Ectodermal cell (in vitro differentiated cells): ENCODE measurements around the gene DPYSL5.

ENCODE experiments used
- H3K27ac ChIP-seq: 2 replicates; pipeline ENCODE4 v1.7.0; 2013; ENCODE audit warnings: mild to moderate bottlenecking, low read depth, low read length; ENCODE audit not compliant: insufficient read depth, poor library complexity, severe bottlenecking
- H3K27me3 ChIP-seq: 2 replicates; pipeline ENCODE4 v1.7.0; 2013; ENCODE audit warnings: mild to moderate bottlenecking, low read length; ENCODE audit not compliant: insufficient read depth, control insufficient read depth, poor library complexity, severe bottlenecking
- H3K36me3 ChIP-seq: one replicate; pipeline ENCODE4 v1.7.0; 2013; ENCODE audit warnings: low read length; ENCODE audit not compliant: control insufficient read depth, insufficient read depth
- H3K4me1 ChIP-seq: one replicate; pipeline ENCODE4 v1.7.0; 2013; ENCODE audit warnings: low read length; ENCODE audit not compliant: control insufficient read depth, insufficient read depth
- H3K4me3 ChIP-seq: 2 replicates; pipeline ENCODE4 v1.7.0; 2013; ENCODE audit warnings: low read depth, low read length, control low read depth; ENCODE audit not compliant: insufficient read depth
- H3K9me3 ChIP-seq: 2 replicates; pipeline ENCODE4 v1.7.0; 2013; ENCODE audit warnings: mild to moderate bottlenecking, low read length, moderate library complexity; ENCODE audit not compliant: control insufficient read depth
- WGBS, 2 experiments: methylation state at CpG; one replicate each; pipeline ENCODE4 v1.1.7; 2013; ENCODE audit warnings: missing lambda C conversion rate in 2 of 2; 5-methylcytosine and 5-hydroxymethylcytosine counted together

DPYSL5 gene

DNA sequence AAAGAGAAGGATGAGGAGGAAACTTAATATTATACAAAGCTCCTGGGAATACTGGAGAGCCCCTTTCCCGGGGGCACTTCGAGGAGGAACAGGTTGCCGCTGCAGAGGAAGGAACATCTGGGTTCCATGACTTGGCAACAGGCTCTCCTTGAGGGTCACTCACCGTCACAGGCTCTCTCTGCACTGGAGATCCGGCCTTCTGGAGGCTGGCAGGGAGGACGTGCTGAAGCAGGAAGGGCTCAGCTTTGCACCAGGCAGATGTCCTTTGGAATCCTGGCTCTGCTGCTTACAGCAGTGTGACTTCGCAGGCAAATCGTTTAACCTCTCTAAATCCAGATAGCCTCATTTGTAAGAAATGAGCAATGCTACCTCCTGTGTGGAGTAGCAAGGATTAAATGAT lies 2.9 kb upstream of the DPYSL5 start:
- Histone ChIP-seq H3K27me3 (peaks cover 37% of the 10 kb centered on the region), H3K9me3 (no peaks in the 10 kb centered on the region), H3K36me3 (no peaks in the 10 kb centered on the region), H3K27ac (no peak overlapping the region), H3K4me3 (no peak overlapping the region), H3K4me1 (peaks cover 10% of the 10 kb centered on the region)
- WGBS, 2 experiments: 79 to 81% methylated on average over 8 of the region's 8 CpGs

DNA sequence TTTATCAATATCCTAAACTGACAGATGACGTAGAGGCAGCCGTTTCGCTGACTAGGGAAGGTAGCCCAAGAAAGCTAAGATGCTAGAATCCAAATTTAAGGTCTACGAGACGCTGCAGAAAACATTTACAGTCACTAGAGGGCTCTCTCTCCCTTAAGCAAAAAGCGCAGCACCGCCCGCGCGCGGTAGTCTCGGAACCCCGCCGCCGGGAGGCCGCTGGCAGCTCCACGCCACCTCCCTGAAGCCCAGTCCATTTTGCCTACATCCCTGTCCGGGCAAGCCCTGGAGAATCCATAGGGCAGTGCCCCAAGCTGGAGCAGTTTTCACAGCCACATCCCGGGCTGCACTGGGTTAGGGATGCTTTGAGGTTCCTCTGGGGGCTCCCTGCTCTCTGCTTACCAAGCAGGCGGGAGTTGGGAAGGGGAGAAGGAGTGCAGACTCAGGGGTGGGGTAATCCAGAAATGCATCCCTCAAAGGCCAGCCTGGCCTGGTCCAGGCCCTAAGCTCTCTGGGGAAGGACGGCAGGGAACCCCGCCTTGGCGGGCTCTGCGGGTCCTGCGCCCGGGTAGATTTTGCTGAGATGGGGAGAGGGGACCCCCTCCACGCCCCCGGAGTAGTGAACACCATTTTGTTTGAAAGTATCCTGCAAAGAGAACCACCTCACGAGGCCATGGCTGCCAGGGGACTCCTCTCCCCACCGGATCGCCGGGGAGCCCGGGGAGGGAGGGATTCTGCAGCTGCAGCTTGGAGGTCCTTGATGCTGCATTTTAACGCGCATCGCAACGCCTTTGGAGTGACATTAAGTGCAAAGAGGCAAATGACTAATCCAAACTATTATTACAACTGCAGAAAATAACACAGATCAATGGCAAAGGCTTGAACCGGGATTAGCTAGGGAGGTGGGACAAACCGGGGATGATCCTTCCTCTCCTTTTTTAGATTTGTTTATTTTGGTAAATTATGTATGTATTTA lies 1.3 kb upstream of the DPYSL5 start:
- H3K36me3 ChIP-seq: no peaks in the 10 kb centered on the region
- H3K27ac ChIP-seq: peak overlapping the region; percentile 6
- peak overlapping the region; percentile 79 for H3K4me3 ChIP-seq
- H3K9me3 ChIP-seq: no peaks in the 10 kb centered on the region
- H3K27me3 ChIP-seq: peaks cover 50% of the 10 kb centered on the region
- 9% methylated on average over 39 of the region's 39 CpGs for WGBS, 2 experiments
- H3K4me1 ChIP-seq: peaks cover 10% of the 10 kb centered on the region

DNA sequence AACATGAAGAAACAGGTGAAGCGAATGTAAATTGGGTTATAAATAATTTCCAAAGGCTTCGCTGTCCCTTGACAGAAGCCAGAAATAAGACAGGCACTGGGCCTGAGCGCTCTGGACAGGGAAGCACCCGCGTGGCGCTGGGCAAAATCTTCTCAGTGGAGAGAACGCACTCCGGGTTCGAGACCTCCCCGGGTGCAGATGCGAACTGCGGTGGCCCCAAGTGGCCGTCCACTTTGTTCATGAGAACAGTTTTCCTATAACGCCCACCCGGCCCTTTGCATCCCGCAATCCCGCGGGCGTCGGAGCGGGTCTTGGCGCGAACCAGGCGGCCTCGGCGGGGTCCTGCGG lies 651 bp upstream of the DPYSL5 start:
- H3K27ac ChIP-seq: peak overlapping the region; percentile 64
- peaks cover 10% of the 10 kb centered on the region for H3K4me1 ChIP-seq
- no peaks in the 10 kb centered on the region for H3K36me3 ChIP-seq
- peaks cover 50% of the 10 kb centered on the region for H3K27me3 ChIP-seq
- H3K9me3 ChIP-seq: no peaks in the 10 kb centered on the region
- H3K4me3 ChIP-seq: peak overlapping the region; percentile 79
- WGBS, 2 experiments: 4% methylated on average over 27 of the region's 27 CpGs

DNA sequence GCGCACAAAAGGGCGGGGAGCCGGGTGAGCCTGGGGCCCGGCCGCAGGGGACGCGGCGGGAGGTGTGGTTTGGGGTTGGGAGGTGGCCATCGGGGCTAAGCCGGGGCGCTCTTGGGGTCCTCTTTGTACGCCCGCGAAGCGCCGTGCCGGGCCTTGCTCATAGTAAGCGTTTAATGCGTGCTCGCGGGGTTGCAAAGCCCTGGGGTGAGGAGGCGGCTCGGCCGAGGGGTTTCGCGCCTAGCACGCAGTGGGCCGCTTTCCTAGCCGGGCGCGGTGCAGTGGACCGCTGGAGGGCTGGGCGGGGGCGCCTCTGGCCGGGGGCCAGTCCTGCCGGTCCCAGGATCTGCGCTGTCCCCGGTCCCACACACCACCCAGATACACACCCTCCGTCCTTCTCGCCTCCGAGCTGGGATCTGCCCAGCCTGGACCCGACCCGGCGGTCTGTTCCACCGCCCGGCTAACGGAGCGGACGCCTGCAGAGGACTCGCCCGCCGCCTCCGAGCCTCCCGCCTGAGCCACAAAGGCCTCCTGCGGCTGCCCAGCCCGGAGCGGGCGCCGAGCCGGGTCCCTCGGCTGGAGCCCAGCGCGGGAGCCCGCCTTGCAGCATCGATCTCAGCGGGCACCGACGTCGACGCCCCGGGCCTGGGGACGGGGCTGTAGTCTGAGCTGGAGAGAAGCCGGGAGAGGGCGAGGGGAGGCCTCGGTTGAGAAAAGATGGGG lies 564 bp downstream of the DPYSL5 start:
- Histone ChIP-seq H3K9me3 (no peaks in the 10 kb centered on the region), H3K4me1 (peaks cover 22% of the 10 kb centered on the region), H3K36me3 (no peaks in the 10 kb centered on the region), H3K27ac (peak overlapping the region; percentile 56), H3K4me3 (peak overlapping the region; percentile 79), H3K27me3 (peaks cover 50% of the 10 kb centered on the region)
- 0% methylated on average over 75 of the region's 75 CpGs for WGBS, 2 experiments

DNA sequence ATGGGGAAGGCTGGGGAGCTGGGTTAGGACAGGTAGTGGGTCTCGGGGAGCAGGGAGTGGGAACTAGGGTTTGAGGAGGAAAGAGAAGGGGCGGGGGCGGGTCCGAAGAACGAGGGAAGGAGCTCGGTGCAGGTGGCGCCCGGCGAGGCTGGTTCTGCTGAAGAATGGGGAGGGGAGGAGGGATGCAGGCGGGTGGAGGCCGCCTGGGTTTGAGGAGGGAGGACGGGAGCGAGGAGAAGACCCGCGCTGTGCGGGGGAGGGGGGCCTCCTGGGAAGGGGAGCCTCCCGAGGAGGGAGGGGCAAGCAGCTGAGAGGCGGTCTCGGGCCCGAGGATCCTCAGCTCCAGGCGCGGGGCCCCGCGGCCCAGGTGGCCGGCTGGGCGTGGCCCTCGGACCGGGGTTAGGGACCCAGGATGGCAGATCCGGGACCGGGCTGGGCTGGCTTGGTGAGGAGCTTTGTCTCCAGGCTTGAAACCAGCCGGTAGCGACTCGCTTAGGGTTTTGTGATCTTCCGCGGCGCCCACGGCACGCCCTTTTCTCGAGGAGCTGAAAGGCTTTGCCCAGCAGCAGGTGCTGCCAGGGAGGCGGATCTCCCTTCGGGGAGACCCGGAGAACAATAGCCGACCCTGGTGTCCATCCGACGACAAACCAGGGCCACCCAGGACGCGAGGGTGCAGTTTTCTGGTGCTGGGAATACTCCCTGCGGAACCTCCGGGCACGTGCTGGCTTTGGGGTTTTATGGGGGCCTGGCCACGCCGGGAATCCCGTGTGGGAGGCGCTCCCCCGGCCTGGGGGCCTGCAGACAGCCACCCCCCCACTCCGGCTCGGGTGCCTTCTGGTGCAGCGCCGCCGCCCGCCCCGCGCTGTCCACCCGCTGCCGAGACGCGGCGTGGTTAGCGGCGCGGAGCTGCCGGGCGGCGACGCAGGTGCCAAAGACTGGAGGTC lies 1.4 kb downstream of the DPYSL5 start:
- peaks cover 27% of the 10 kb centered on the region for H3K4me1 ChIP-seq
- H3K9me3 ChIP-seq: no peaks in the 10 kb centered on the region
- H3K27ac ChIP-seq: peak overlapping the region; percentile 56
- H3K36me3 ChIP-seq: no peaks in the 10 kb centered on the region
- peaks cover 50% of the 10 kb centered on the region for H3K27me3 ChIP-seq
- WGBS, 2 experiments: 1% methylated on average over 75 of the region's 75 CpGs
- peak overlapping the region; percentile 79 for H3K4me3 ChIP-seq

DNA sequence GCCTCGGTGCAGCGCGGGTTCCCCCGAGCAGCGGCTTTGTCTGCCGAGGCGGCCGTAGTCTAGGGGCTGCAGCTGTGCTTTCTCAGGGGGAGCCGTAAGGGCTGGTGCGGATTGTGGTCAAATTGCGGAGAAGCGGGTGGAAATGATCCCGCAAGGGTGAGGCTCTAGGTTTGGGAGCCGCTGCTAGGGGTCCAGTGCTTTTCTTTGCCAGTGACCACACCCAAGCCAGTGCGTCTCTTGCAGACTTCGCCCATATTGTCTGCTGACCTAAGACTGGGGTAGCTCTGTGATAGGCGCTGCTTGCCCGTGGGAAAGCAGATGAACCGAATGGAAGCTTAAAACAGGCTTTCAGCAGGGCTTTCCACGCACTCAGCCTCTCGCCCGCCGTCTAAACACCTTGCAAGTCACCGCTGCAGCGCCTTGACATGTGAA lies 2.1 kb downstream of the DPYSL5 start:
- peaks cover 28% of the 10 kb centered on the region for H3K4me1 ChIP-seq
- peak overlapping the region; percentile 79 for H3K4me3 ChIP-seq
- H3K36me3 ChIP-seq: no peaks in the 10 kb centered on the region
- peaks cover 44% of the 10 kb centered on the region for H3K27me3 ChIP-seq
- WGBS, 2 experiments: 21% methylated on average over 25 of the region's 25 CpGs
- H3K9me3 ChIP-seq: no peaks in the 10 kb centered on the region
- H3K27ac ChIP-seq: no peak overlapping the region

DNA sequence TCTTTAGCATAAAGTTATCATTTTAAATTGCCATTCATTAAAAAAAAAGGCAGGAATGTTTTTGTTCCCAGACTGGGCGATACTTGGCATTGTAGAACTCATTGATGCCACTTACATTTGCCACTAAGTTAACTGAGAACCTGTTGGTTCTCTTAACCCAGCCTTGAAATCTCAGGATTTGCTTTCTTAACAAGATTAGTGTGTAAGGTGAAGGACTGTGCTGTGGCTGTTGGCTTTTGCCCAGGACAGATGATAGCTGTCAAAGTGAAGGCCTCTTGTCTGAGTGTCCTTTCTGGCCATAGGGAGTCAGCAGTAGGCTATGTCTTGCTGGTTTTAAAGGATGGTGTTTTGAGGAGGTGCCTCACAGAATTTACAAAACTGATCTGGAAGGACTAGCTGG lies 2.6 kb downstream of the DPYSL5 start:
- Histone ChIP-seq H3K27ac (no peak overlapping the region), H3K27me3 (peaks cover 39% of the 10 kb centered on the region), H3K4me3 (peak overlapping the region; percentile 79), H3K9me3 (no peaks in the 10 kb centered on the region), H3K4me1 (peaks cover 28% of the 10 kb centered on the region), H3K36me3 (no peaks in the 10 kb centered on the region)
- WGBS, 2 experiments: 84 to 100% methylated on average over 1 of the region's 1 CpG

DNA sequence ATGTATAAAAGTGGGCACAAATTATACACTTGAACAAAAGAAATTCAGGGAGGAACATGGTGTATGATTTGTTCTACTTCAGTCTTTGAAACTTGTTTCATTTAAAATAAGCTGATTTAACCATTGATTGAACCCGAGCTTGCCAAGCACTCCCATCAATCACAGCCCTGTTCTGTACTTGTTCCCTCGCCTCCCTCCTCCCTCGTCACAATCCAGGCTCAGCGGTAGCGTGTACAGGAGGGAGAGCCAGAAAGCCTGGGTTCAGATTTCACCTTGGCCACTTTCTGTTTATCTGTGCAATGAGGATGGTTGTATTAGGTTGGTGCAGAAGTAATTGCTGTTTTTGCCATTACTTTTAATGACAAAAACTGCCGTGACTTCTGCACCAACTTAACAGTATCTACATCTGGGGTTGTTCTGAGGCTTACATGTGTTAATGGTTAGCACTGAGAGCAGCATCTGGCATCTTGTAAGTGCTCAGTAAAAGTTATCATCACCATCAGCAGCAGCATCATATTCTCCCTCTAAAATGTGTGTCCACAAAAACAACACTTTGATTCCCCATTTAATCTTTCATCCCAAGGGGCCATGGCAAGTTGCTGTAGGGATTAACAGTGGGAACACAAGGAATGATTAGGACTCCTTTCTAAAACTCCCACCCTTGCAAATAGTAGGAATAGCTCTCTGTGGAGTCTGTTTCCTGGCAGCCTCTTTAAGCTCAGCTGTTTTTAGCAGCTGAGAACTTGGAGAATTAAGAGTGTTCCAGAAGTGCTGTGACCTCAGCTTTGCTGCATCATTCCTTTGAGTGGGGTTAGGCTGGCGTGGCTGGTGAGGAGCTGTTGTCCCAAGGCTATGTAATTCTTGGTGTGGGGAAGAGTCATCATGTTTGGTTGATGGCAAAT lies 4.7 kb downstream of the DPYSL5 start:
- WGBS, 2 experiments: 39 to 53% methylated on average over 7 of the region's 7 CpGs
- H3K27me3 ChIP-seq: peaks cover 22% of the 10 kb centered on the region

DNA sequence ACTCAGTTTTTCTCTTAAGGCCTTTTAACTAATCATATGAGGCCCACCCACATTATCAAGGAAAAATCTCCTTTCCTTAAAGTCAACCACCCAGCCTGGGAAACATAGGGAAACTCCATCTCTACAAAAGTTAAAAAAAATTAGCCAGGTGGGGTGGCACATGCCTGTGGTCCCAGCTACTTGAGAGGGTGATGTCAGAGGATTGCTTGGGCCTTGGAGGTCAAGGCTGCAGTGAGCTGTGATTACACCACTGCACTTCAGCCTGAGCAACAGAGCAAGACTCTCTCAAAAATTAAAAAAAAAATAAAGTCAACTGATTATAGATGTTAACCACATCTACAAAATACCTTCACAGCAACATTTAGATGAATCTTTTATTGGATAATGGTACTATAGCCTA lies 5.8 kb downstream of the DPYSL5 start:
- H3K27me3 ChIP-seq: peaks cover 22% of the 10 kb centered on the region

More for the DNA sequence above, 4.7 kb downstream of the DPYSL5 start:
- Histone ChIP-seq H3K4me1 (peaks cover 23% of the 10 kb centered on the region), H3K27ac (peak overlapping the region; percentile 46), H3K36me3 (no peaks in the 10 kb centered on the region), H3K9me3 (no peaks in the 10 kb centered on the region), H3K4me3 (no peak overlapping the region)

More for the DNA sequence above, 5.8 kb downstream of the DPYSL5 start:
- Histone ChIP-seq H3K9me3 (no peaks in the 10 kb centered on the region), H3K27ac (no peak overlapping the region), H3K36me3 (no peaks in the 10 kb centered on the region), H3K4me1 (peaks cover 23% of the 10 kb centered on the region), H3K4me3 (no peak overlapping the region)
